B cell (primary cell): ENCODE measurements around the gene EBPL. TPM values are rescaled to one million over a fixed set of nuclear protein-coding genes. Genes with fewer than 3 reads are reported as not detected.

ENCODE experiments used
- ATAC-seq: fragments of 200-7000 bp; cut with Tn5 transposase; one replicate; pipeline ENCODE4 v1.10.0; 2021; ENCODE audit warnings: low read depth, mild to moderate bottlenecking, moderate number of reproducible peaks, moderate library complexity
- CTCF ChIA-PET: fragments of 350-600 bp; sonication (Branson Sonifier 250); formaldehyde crosslinking; loops from one replicate; lab custom pipeline; 2021; ENCODE audit warnings: antibody characterized with exemption, inconsistent platforms; lab: Charles Lee
- POLR2A ChIA-PET: fragments of 350-600 bp; sonication (Branson Sonifier 250); formaldehyde crosslinking; loops from one replicate; lab custom pipeline; 2021; ENCODE audit warnings: antibody characterized with exemption; lab: Charles Lee
- DNase-seq: peaks from one replicate; pipeline ENCODE4 v3.0.0; 2013
- H2AFZ ChIP-seq: 2 replicates; pipeline ENCODE4 v1.6.1; 2012; ENCODE audit warnings: mild to moderate bottlenecking, low read depth, low read length; ENCODE audit not compliant: insufficient read depth, poor library complexity, severe bottlenecking
- H3K27ac ChIP-seq, 2 donors: 1 replicate in 1 of 2; 2 replicates in 1 of 2; pipeline ENCODE4 v1.5.1; 2012 to 2013; ENCODE audit warnings: low read length in 2 of 2, mild to moderate bottlenecking in 2 of 2, moderate library complexity in 1 of 2
- H3K27me3 ChIP-seq, 4 experiments: fragments of 200-600 bp in 1 of 4; sonication (generic) in 1 of 4; replicated peaks in 1 of 4; 1 replicate in 2 of 4; 2 replicates in 2 of 4; pipeline versions ENCODE4 v1.6.1 to v1.7.0; 2013 to 2016; ENCODE audit warnings: low read length in 3 of 4, mild to moderate bottlenecking in 2 of 4, mixed read lengths in 1 of 4, moderate library complexity in 1 of 4; ENCODE audit not compliant: insufficient read depth in 4 of 4, control insufficient read depth in 3 of 4; ENCODE audit errors: control extremely low read depth in 1 of 4
- H3K36me3 ChIP-seq, 2 experiments: replicated peaks in 1 of 2; 1 replicate in 1 of 2; 2 replicates in 1 of 2; pipeline versions ENCODE4 v1.6.1 to v1.7.1; 2013; ENCODE audit warnings: low read length in 1 of 2; ENCODE audit not compliant: insufficient read depth in 2 of 2, control insufficient read depth in 1 of 2; ENCODE audit errors: control extremely low read depth in 1 of 2, extremely low read depth in 1 of 2
- H3K4me1 ChIP-seq, 2 donors: fragments of 200-600 bp in 1 of 2; sonication (generic) in 1 of 2; 1 replicate in 1 of 2; 2 replicates in 1 of 2; pipeline versions ENCODE4 v1.5.1 to v1.6.1; 2013 to 2017; ENCODE audit warnings: low read length in 2 of 2; ENCODE audit not compliant: control insufficient read depth in 2 of 2, insufficient read depth in 2 of 2
- H3K4me2 ChIP-seq: replicated peaks from 2 replicates; pipeline ENCODE3; 2012; ENCODE audit warnings: mild to moderate bottlenecking, low read depth, low read length; ENCODE audit not compliant: poor library complexity, severe bottlenecking
- H3K4me3 ChIP-seq, 5 experiments: fragments of 200-600 bp in 1 of 5; sonication (generic) in 1 of 5; 1 replicate in 3 of 5; 2 replicates in 2 of 5; pipeline versions ENCODE4 v1.5.1 to v1.7.0; 2011 to 2016; ENCODE audit warnings: low read length in 4 of 5, mild to moderate bottlenecking in 4 of 5, low read depth in 2 of 5, control low read depth in 1 of 5, moderate library complexity in 1 of 5; ENCODE audit not compliant: insufficient read depth in 1 of 5; ENCODE audit errors: control extremely low read depth in 1 of 5, extremely low read depth in 1 of 5
- H3K79me2 ChIP-seq: fragments of 200-600 bp; sonication (generic); one replicate; pipeline ENCODE4 v1.6.0; 2016; ENCODE audit warnings: low read length; ENCODE audit not compliant: control insufficient read depth, insufficient read depth
- H3K9ac ChIP-seq: fragments of 200-600 bp; sonication (generic); 2 replicates; pipeline ENCODE4 v1.6.1; 2017; ENCODE audit warnings: mild to moderate bottlenecking, low read length, moderate library complexity
- H3K9me3 ChIP-seq, 3 donors: one replicate each; pipeline versions ENCODE4 v1.6.1 to v1.7.1; 2013; ENCODE audit warnings: low read length in 2 of 3; ENCODE audit not compliant: control insufficient read depth in 2 of 3, insufficient read depth in 1 of 3; ENCODE audit errors: control extremely low read depth in 1 of 3
- H4K20me1 ChIP-seq: 2 replicates; pipeline ENCODE4 v1.6.0; 2012; ENCODE audit warnings: mild to moderate bottlenecking, low read length; ENCODE audit not compliant: insufficient read depth, control insufficient read depth, poor library complexity, severe bottlenecking
- H3K27ac Mint-ChIP-seq: one replicate; pipeline ENCODE4 v1.8.0; 2021; ENCODE audit warnings: mixed read lengths
- H3K27me3 Mint-ChIP-seq: one replicate; pipeline ENCODE4 v1.8.0; 2021; ENCODE audit warnings: mixed read lengths
- H3K4me1 Mint-ChIP-seq: one replicate; pipeline ENCODE4 v1.8.0; 2021; ENCODE audit warnings: mixed read lengths
- H3K4me3 Mint-ChIP-seq: one replicate; pipeline ENCODE4 v1.8.0; 2021; ENCODE audit warnings: mixed read lengths
- H3K9me3 Mint-ChIP-seq: one replicate; pipeline ENCODE4 v1.8.0; 2022; ENCODE audit warnings: mixed read lengths; ENCODE audit not compliant: insufficient read depth
- EZH2 ChIP-seq: IDR thresholded peaks from 2 replicates; pipeline ENCODE4 v1.6.1; 2012; ENCODE audit warnings: borderline replicate concordance, low read depth, mild to moderate bottlenecking, moderate library complexity, low read length; ENCODE audit not compliant: insufficient read depth, poor library complexity, severe bottlenecking
- WGBS: methylation state at CpG from one replicate; pipeline ENCODE4 v1.1.5; 2013; ENCODE audit warnings: missing lambda C conversion rate; ENCODE audit not compliant: insufficient coverage; 5-methylcytosine and 5-hydroxymethylcytosine counted together
- intact Hi-C: fragments of 100-400 bp; cut with micrococcal nuclease; formaldehyde crosslinking; loops from one replicate; pipeline ENCODE4 v1.10.0; 2022
- polyA plus RNA-seq: library from polyadenylated mRNA; depleted of rRNA; stranded (reverse); fragments of >200 nt; gene quantifications from 2 replicates; pipeline ENCODE4 v1.2.3, GENCODE V29; 2012
- total RNA-seq, 2 donors: library from RNA; stranded (reverse); fragments of 120-200 nt in 1 of 2; gene quantifications; 1 replicate in 1 of 2; 2 replicates in 1 of 2; pipeline versions ENCODE4 v1.2.3 to v1.2.4, GENCODE V29; 2013 to 2022
- TF ChIP-seq, protein P1 (sequence below): fragments of 200-600 bp; IDR thresholded peaks from one replicate; pipeline ENCODE4 v1.8.0; 2022; ENCODE audit warnings: antibody characterized with exemption, mild to moderate bottlenecking

Gene EBPL
- total and polyA plus RNA-seq, 2 donors (not counting 1 experiment from before 2014, with no cell fraction given) = 16.0 to 20.1 TPM

DNA sequence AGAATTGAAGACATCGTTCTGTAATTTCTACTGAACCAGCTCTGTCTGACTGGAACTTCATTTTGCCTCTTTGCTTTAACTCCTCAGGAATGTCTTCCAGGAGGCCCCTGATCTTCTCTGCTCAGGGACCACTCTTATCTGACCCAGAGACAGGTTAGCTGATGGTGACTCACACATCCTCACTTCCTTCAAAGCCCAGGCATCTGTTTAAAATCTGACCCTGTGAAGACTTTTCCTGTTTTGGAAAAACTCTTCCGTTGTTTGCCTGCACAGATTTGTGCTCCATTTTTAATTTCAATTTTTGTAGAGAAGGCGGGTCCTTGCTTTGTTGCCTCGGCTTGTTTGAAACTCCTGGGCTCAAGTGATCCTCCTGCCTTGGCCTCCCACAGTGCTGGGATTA is 61.3 kb downstream of the EBPL start:
- Histone ChIP-seq H3K79me2 (peaks cover 44% of the 10 kb centered on the region), H3K9me3 (peaks cover 0 to 9% (median 0%) of the 10 kb centered on the region in 3 donors), H3K9ac (no peak overlapping the region), H3K27me3 (no peaks in the 10 kb centered on the region), H3K4me2 (peak overlapping the region; percentile 86), H3K36me3 (peaks cover 6 to 11% of the 10 kb centered on the region in 2 experiments), H2AFZ (no peak overlapping the region), H4K20me1 (peaks cover 8% of the 10 kb centered on the region), H3K4me3 (peak overlapping the region in 1 of 5 experiments; percentile 79), H3K4me1 (peaks cover 19 to 24% of the 10 kb centered on the region in 2 donors), H3K27ac (no peak overlapping the region)
- Mint-ChIP-seq H3K27me3 (no peaks in the 10 kb centered on the region), H3K4me3 (peak overlapping the region; percentile 99), H3K27ac (peak overlapping the region; percentile 94), H3K9me3 (no peaks in the 10 kb centered on the region), H3K4me1 (peaks cover 60% of the 10 kb centered on the region)
- CTCF ChIA-PET = no interaction called here
- 68% methylated on average over 3 of the region's 4 CpGs for WGBS
- intact Hi-C loops = loop anchor here (2.0 to 5.0 kb wide), 5 partner anchors 13 to 307 kb away; partner anchors contain the start of genes EBPL, KPNA3, RCBTB1 and SPRYD7
- POLR2A ChIA-PET = interaction anchor here (0.6 to 1.3 kb wide), 2 partner anchors 13 to 17 kb away, joined by 3 to 4 read pairs; no protein-coding TSS in a partner anchor
- no peak for DNase-seq
- no peak for ATAC-seq
- TF ChIP-seq, protein P1, sequence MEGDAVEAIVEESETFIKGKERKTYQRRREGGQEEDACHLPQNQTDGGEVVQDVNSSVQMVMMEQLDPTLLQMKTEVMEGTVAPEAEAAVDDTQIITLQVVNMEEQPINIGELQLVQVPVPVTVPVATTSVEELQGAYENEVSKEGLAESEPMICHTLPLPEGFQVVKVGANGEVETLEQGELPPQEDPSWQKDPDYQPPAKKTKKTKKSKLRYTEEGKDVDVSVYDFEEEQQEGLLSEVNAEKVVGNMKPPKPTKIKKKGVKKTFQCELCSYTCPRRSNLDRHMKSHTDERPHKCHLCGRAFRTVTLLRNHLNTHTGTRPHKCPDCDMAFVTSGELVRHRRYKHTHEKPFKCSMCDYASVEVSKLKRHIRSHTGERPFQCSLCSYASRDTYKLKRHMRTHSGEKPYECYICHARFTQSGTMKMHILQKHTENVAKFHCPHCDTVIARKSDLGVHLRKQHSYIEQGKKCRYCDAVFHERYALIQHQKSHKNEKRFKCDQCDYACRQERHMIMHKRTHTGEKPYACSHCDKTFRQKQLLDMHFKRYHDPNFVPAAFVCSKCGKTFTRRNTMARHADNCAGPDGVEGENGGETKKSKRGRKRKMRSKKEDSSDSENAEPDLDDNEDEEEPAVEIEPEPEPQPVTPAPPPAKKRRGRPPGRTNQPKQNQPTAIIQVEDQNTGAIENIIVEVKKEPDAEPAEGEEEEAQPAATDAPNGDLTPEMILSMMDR = no peak
- TF ChIP-seq EZH2 = no peak
